K562 (cell line): Measurements from ENCODE around the gene UTP15. TPM values are rescaled to one million over a fixed set of nuclear protein-coding genes. Genes with fewer than 3 reads are reported as not detected.

ENCODE experiments used
- ATAC-seq: fragments of 200-7000 bp; cut with Tn5 transposase; 3 replicates; pipeline ENCODE4 v1.9.1; 2020; ENCODE audit warnings: moderate library complexity
- BruUV-seq: library from RNA; stranded (reverse); fragments of 400-500 nt; replicated peaks from 2 replicates; lab custom pipeline; 2021; lab: Mats Ljungman, UMichigan
- CTCF ChIA-PET: fragments of 300-600 bp; formaldehyde crosslinking; extraction: SDS; loops from one replicate; lab custom pipeline; 2021; ENCODE audit warnings: low intra/inter-chr PET ratio; lab: Yijun Ruan, JAX
- POLR2A ChIA-PET: fragments of 300-600, 350-650 bp; sonication (Branson Sonifier 250); formaldehyde crosslinking; extraction: SDS; loops from one replicate; lab custom pipeline; 2021; ENCODE audit warnings: antibody characterized with exemption, inconsistent platforms; lab: Yijun Ruan, JAX
- DNase-seq, 4 experiments: peaks; one replicate each; pipeline versions ENCODE4 v3.0.0 to v3.0.0-alpha.2; 2011 to 2018; ENCODE audit warnings: low spot score in 3 of 4, mixed read lengths in 3 of 4; ENCODE audit errors: extremely low read depth in 1 of 4
- FAIRE-seq: peaks from 2 replicates; lab custom pipeline; 2011; peaks lifted over from hg19 to GRCh38; lab: Jason Lieb, UNC
- H2AFZ ChIP-seq: 2 replicates; pipeline ENCODE4 v1.6.0; 2011; ENCODE audit warnings: low read depth, low read length, control low read depth, inconsistent platforms
- H3K27ac ChIP-seq: fragments of 200-600 bp; 3 replicates; pipeline ENCODE4 v1.8.0; 2011; ENCODE audit warnings: low read depth, mild to moderate bottlenecking, control low read depth, inconsistent platforms, low read length, moderate library complexity, mixed read lengths; ENCODE audit errors: extremely low read depth
- H3K27me3 ChIP-seq, 2 experiments: fragments of 300-600 bp in 1 of 2; 2 replicates in 1 of 2; 3 replicates in 1 of 2; pipeline versions ENCODE4 v1.6.0 to v1.8.0; 2011; ENCODE audit warnings: inconsistent platforms in 2 of 2, low read length in 2 of 2, mild to moderate bottlenecking in 1 of 2, mixed read lengths in 1 of 2, moderate library complexity in 1 of 2; ENCODE audit not compliant: control insufficient read depth in 2 of 2, insufficient read depth in 2 of 2
- H3K36me3 ChIP-seq: fragments of 300-600 bp; 3 replicates; pipeline ENCODE4 v1.8.0; 2011; ENCODE audit warnings: mild to moderate bottlenecking, low read length, inconsistent platforms; ENCODE audit not compliant: control insufficient read depth, insufficient read depth
- H3K4me1 ChIP-seq, 2 experiments: fragments of 200-600 bp in 1 of 2; replicated peaks in 1 of 2; 2 replicates in 1 of 2; 3 replicates in 1 of 2; pipeline versions ENCODE4 v1.5.1 to v1.8.0; 2011; ENCODE audit warnings: inconsistent platforms in 2 of 2, low read length in 2 of 2, mild to moderate bottlenecking in 1 of 2, mixed read lengths in 1 of 2, moderate library complexity in 1 of 2; ENCODE audit not compliant: control insufficient read depth in 2 of 2, insufficient read depth in 2 of 2
- H3K4me2 ChIP-seq: 2 replicates; pipeline ENCODE4 v1.6.1; 2011; ENCODE audit warnings: low read length, control low read depth, inconsistent platforms, mixed read lengths; ENCODE audit not compliant: insufficient read depth
- H3K4me3 ChIP-seq: fragments of 200-600 bp; sonication (generic), shearing (Covaris generic); 2 replicates; pipeline ENCODE4 v1.5.1; 2016; ENCODE audit warnings: control low read depth, inconsistent platforms
- H3K79me2 ChIP-seq: fragments of 200-600 bp; 3 replicates; pipeline ENCODE4 v1.8.0; 2011; ENCODE audit warnings: low read length, inconsistent platforms; ENCODE audit not compliant: control insufficient read depth, insufficient read depth
- H3K9ac ChIP-seq, 2 experiments: 2 replicates each; pipeline versions ENCODE4 v1.6.0 to v1.6.1; 2011; ENCODE audit warnings: low read depth in 2 of 2, low read length in 2 of 2, control low read depth in 1 of 2, inconsistent platforms in 1 of 2, mild to moderate bottlenecking in 1 of 2, mixed read lengths in 1 of 2; ENCODE audit not compliant: insufficient read depth in 1 of 2
- H3K9me1 ChIP-seq: one replicate; pipeline ENCODE4 v1.6.0; 2011; ENCODE audit warnings: inconsistent platforms, mild to moderate bottlenecking, low read length, moderate library complexity; ENCODE audit not compliant: control insufficient read depth, insufficient read depth
- H3K9me3 ChIP-seq: replicated peaks from 2 replicates; pipeline ENCODE4 v1.5.1; 2011; ENCODE audit warnings: low read depth, low read length, inconsistent platforms; ENCODE audit not compliant: control insufficient read depth, insufficient read depth
- H4K20me1 ChIP-seq: replicated peaks from 2 replicates; pipeline ENCODE4 v1.6.1; 2011; ENCODE audit warnings: low read length, inconsistent platforms, mixed read lengths; ENCODE audit not compliant: control insufficient read depth, insufficient read depth
- CCNT2 ChIP-seq: IDR thresholded peaks from 2 replicates; pipeline ENCODE4 v1.6.1; 2011; ENCODE audit warnings: borderline replicate concordance, low read depth, mild to moderate bottlenecking, moderate library complexity, mixed read lengths, low read length; ENCODE audit not compliant: insufficient read length; ENCODE audit errors: extremely low read depth
- DNMT1 ChIP-seq: fragments of 450-650 bp; IDR thresholded peaks from 2 replicates; pipeline ENCODE4 v1.6.1; 2016; ENCODE audit warnings: antibody characterized with exemption, mild to moderate bottlenecking
- RAD21 ChIP-seq, 2 experiments: fragments of 250-450 bp in 1 of 2; fragments of 450-650 bp in 1 of 2; sonication (Bioruptor Pico) in 1 of 2; formaldehyde crosslinking in 1 of 2; IDR thresholded peaks in 1 of 2; conservative IDR thresholded peaks in 1 of 2; 2 replicates each; pipeline versions ENCODE4 v1.4.0 to v1.8.0; 2020 to 2022; ENCODE audit warnings: mild to moderate bottlenecking in 2 of 2, moderate library complexity in 1 of 2
- SRSF7 ChIP-seq: fragments of 200-400 bp; formaldehyde crosslinking; optimal IDR thresholded peaks from 2 replicates; pipeline ENCODE3; 2017; ENCODE audit warnings: mild to moderate bottlenecking, low read depth, low read length
- WGBS: fragments of 100-300 bp; shearing (Covaris generic); methylation state at CpG from one replicate; pipeline ENCODE4 v1.1.6; 2016; ENCODE audit warnings: low coverage, mixed read lengths; ENCODE audit not compliant: insufficient coverage; ENCODE audit errors: missing lambda C conversion rate; 5-methylcytosine and 5-hydroxymethylcytosine counted together
- in situ Hi-C: fragments of 300-500 bp; cut with MboI; formaldehyde crosslinking; loops from 4 replicates; pipeline ENCODE4 v1.15.0; 2018; ENCODE audit warnings: inconsistent platforms, mixed read lengths
- intact Hi-C: fragments of 100-400 bp; cut with micrococcal nuclease; formaldehyde crosslinking; loops from 2 replicates; pipeline ENCODE4 v1.14.2; 2022
- polyA plus RNA-seq, 8 experiments: library from polyadenylated mRNA; depleted of rRNA in 4 of 8; stranded (reverse) in 5 of 8; unstranded in 3 of 8; fragments of >200 nt; fragmentation: Nextera tagmentation in 2 of 8; fragmentation: Illumina TruSeq in 1 of 8; extraction: Ambion mirVana in 2 of 8; extraction: Trizol in 1 of 8; gene quantifications; 2 replicates each; pipeline versions ENCODE4 v1.2.1 to v1.2.3, GENCODE V29; 2011 to 2014; ENCODE audit warnings: inconsistent platforms in 1 of 8, missing spikeins in 1 of 8
- total RNA-seq, 7 experiments: library from RNA; depleted of rRNA in 6 of 7; stranded (reverse); fragments of >200 nt in 6 of 7; fragmentation: Illumina TruSeq in 2 of 7; extraction: Trizol in 2 of 7; gene quantifications; 2 replicates each; pipeline versions ENCODE4 v1.2.1 to v1.2.3, GENCODE V29; 2011 to 2021; ENCODE audit warnings: low replicate concordance in 1 of 7
- TF ChIP-seq, protein P1 (sequence below): sonication (generic); formaldehyde crosslinking; IDR thresholded peaks from 2 replicates; pipeline ENCODE4 v1.9.0; 2022; ENCODE audit warnings: mild to moderate bottlenecking, missing genetic modification reagents

Gene UTP15
- total and polyA plus RNA-seq, 9 of the 15 experiments (the other 6 are each of a cell fraction or from before 2014, with no cell fraction given) = 28.1 to 49.3 (median 37.0) TPM

DNA sequence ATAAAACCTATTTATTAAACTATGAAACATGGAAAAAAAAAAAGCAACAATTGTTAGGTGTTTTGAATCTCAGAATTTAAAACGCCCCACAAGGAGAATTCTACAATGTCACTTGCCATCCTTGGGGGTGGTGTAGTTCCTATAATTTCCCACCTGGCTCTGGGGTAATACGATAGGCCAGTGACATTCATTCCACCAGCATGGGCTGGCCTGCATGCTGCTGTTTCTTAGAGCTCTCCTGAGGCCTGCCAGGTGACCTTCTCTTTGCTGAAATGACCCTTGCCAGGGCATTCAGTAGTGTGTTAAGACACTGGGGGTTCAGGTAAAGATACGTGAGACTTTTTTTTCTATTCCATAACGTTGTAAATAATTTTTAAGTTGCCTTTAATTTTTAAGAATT, 50.4 kb downstream of the UTP15 start:
- no peak overlapping the region for H2AFZ ChIP-seq
- no peak overlapping the region for H3K27ac ChIP-seq
- WGBS = 0% methylated on average over 4 of the region's 4 CpGs
- ATAC-seq = no peak
- no peak overlapping the region for H3K9ac ChIP-seq
- peaks cover 7 to 11% of the 10 kb centered on the region in 2 experiments; a peak in 2 of 5 replicates for H3K27me3 ChIP-seq
- H4K20me1 ChIP-seq = no peaks in the 10 kb centered on the region
- no peak for DNase-seq
- no peaks in the 10 kb centered on the region for H3K79me2 ChIP-seq
- no TSS peak for BruUV-seq
- no peaks in the 10 kb centered on the region for H3K36me3 ChIP-seq
- no peak for FAIRE-seq
- H3K4me1 ChIP-seq = no peaks in the 10 kb centered on the region
- H3K9me3 ChIP-seq = no peaks in the 10 kb centered on the region
- TF ChIP-seq SRSF7 = no peak
- TF ChIP-seq RAD21 (CRISPR knock-in tag; conservative IDR thresholded peaks at IDR 0.05 in 1 of 2, IDR thresholded peaks at IDR 0.05 in 1 of 2) = no peak
- TF ChIP-seq CCNT2 = no peak
- TF ChIP-seq DNMT1 = no peak
- TF ChIP-seq, protein P1, sequence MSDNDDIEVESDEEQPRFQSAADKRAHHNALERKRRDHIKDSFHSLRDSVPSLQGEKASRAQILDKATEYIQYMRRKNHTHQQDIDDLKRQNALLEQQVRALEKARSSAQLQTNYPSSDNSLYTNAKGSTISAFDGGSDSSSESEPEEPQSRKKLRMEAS = no peak
- H3K4me3 ChIP-seq = no peak overlapping the region
- H3K9me1 ChIP-seq = no peaks in the 10 kb centered on the region
- in situ Hi-C loops (no loop called here), intact Hi-C loops (no loop called here)
- CTCF ChIA-PET = no interaction called here
- POLR2A ChIA-PET = no interaction called here
- H3K4me2 ChIP-seq = no peak overlapping the region
